ENCODE measurements around the gene ELMO3. TPM values are rescaled to one million over a fixed set of nuclear protein-coding genes. Genes with fewer than 3 reads are reported as not detected.
A peak's percentile ranks its signal among the peaks of the same experiment; 100 is the strongest.

Gene ELMO3
- total RNA-seq, 6 experiments from 2014 or later: 0.79 to 1.3 (median 1.1) TPM

- peaks cover 21% of the 10 kb centered on the region for H3K4me1 Mint-ChIP-seq (ENCODE audit: low read depth)
- H3K27ac Mint-ChIP-seq: no peak overlapping the region
- no peak overlapping the region for H3K4me3 Mint-ChIP-seq
- peaks cover 4% of the 10 kb centered on the region for H3K27me3 Mint-ChIP-seq (ENCODE audit: insufficient read depth)
- no peaks in the 10 kb centered on the region for H3K9me3 Mint-ChIP-seq
- no peak for TF ChIP-seq CTCF (IDR thresholded peaks at IDR 0.05)
- H3K36me3 Mint-ChIP-seq (ENCODE audit: low read depth): 0 out of 2 replicates have a peak, but pooled peaks cover 8% of the 10 kb centered on the region
- DNase-seq: no peak
These were observed 4.1 kb downstream of the ELMO3 start for GRCh38 chr16:67202956-67203493.

- Mint-ChIP-seq H3K27ac (no peak overlapping the region), H3K9me3 (no peaks in the 10 kb centered on the region), H3K27me3 (ENCODE audit: insufficient read depth) (peaks cover 6% of the 10 kb centered on the region), H3K4me1 (ENCODE audit: low read depth) (peaks cover 24% of the 10 kb centered on the region), H3K4me3 (no peak overlapping the region), H3K36me3 (ENCODE audit: low read depth) (0 out of 2 replicates have a peak, but pooled peaks cover 8% of the 10 kb centered on the region)
- TF ChIP-seq CTCF (IDR thresholded peaks at IDR 0.05): no peak
- no peak for DNase-seq
These were observed 5.1 kb downstream of the ELMO3 start for GRCh38 chr16:67204076-67204475.

GRCh38 chr16:67206129-67206837, 7.4 kb downstream of the ELMO3 start:
- no peak overlapping the region for H3K4me3 Mint-ChIP-seq
- no peak for DNase-seq
- H3K4me1 Mint-ChIP-seq (ENCODE audit: low read depth): peaks cover 24% of the 10 kb centered on the region
- no peaks in the 10 kb centered on the region for H3K36me3 Mint-ChIP-seq (ENCODE audit: low read depth)
- H3K27me3 Mint-ChIP-seq (ENCODE audit: insufficient read depth): peaks cover 4% of the 10 kb centered on the region
- TF ChIP-seq CTCF (IDR thresholded peaks at IDR 0.05): no peak
- H3K9me3 Mint-ChIP-seq: no peaks in the 10 kb centered on the region
- peak overlapping the region; percentile 75 for H3K27ac Mint-ChIP-seq

GRCh38 chr16:67206838-67207248, 7.9 kb downstream of the ELMO3 start:
- TF ChIP-seq CTCF (IDR thresholded peaks at IDR 0.05): no peak
- H3K4me3 Mint-ChIP-seq: no peak overlapping the region
- peaks cover 24% of the 10 kb centered on the region for H3K4me1 Mint-ChIP-seq (ENCODE audit: low read depth)
- DNase-seq: peak; percentile 25
- no peaks in the 10 kb centered on the region for H3K9me3 Mint-ChIP-seq
- peaks cover 4% of the 10 kb centered on the region for H3K27me3 Mint-ChIP-seq (ENCODE audit: insufficient read depth)
- H3K36me3 Mint-ChIP-seq (ENCODE audit: low read depth): no peaks in the 10 kb centered on the region
- H3K27ac Mint-ChIP-seq: peak overlapping the region; percentile 75

GRCh38 chr16:67207249-67208091, 8.5 kb downstream of the ELMO3 start:
- H3K4me1 Mint-ChIP-seq (ENCODE audit: low read depth): peaks cover 24% of the 10 kb centered on the region
- H3K36me3 Mint-ChIP-seq (ENCODE audit: low read depth): no peaks in the 10 kb centered on the region
- H3K4me3 Mint-ChIP-seq: no peak overlapping the region
- peak overlapping the region; percentile 83 for H3K27ac Mint-ChIP-seq
- H3K9me3 Mint-ChIP-seq: no peaks in the 10 kb centered on the region
- peaks cover 4% of the 10 kb centered on the region for H3K27me3 Mint-ChIP-seq (ENCODE audit: insufficient read depth)
- no peak for TF ChIP-seq CTCF (IDR thresholded peaks at IDR 0.05)
- peak; percentile 74 for DNase-seq
